SH-SY5Y (cell line): ENCODE data around the gene RIPOR3.

Source experiments
- GATA2 ChIP-seq: IDR thresholded peaks from 2 replicates; pipeline ENCODE4 v1.6.1; 2011; ENCODE audit warnings: mild to moderate bottlenecking, low read depth, low read length
- GATA3 ChIP-seq: IDR thresholded peaks from 2 replicates; pipeline ENCODE4 v1.6.1; 2011; ENCODE audit warnings: low read depth, mild to moderate bottlenecking, low read length, moderate library complexity

Gene RIPOR3

DNA sequence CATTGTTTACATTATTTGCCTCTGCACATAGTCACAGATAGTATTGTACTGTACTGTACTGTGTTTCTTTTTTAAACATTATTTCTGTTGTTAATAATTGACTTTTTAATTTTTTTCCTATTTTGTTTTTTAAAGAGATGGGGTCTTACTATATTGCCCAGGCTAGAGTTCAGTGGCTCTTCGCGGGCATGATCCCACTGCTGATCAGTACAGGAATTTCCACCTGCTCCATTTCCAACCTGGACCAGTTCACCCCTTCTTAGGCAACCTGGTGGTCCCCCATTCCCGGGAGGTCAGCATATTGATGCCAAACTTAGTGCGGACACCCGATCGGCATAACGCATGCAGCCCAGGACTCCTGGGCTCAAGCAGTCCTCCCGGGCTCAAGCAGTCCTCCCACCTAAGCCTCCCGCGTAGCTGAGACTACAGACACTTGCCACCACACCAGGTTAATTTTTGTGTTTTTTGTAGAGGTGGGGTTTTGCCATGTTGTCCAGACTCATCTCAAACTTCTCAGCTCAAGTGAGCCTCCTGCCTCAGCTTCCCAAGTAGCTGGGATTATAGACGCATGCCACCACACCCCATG is 133.7 kb downstream of the RIPOR3 start:
- no peak for TF ChIP-seq GATA2
- TF ChIP-seq GATA3: no peak

DNA sequence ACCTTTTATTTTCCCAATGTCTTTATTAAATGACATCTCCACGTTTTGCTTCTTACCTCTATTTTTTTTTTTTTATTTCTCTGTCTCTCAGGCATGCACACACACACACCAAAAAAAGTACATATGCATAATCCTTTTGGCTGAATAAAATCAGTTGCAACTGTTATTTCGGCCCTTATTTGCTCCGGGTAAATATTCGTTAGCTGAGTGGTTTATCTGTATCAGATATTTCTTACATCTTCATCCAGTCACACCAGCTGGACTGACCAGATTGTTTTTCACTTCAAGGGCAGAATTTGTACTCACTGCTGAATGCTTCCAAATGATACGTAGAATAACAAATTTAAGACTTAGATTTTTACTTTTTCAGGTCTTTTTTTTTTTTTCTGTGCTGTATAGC is 135.7 kb downstream of the RIPOR3 start:
- TF ChIP-seq GATA3 (no peak), GATA2 (no peak)

DNA sequence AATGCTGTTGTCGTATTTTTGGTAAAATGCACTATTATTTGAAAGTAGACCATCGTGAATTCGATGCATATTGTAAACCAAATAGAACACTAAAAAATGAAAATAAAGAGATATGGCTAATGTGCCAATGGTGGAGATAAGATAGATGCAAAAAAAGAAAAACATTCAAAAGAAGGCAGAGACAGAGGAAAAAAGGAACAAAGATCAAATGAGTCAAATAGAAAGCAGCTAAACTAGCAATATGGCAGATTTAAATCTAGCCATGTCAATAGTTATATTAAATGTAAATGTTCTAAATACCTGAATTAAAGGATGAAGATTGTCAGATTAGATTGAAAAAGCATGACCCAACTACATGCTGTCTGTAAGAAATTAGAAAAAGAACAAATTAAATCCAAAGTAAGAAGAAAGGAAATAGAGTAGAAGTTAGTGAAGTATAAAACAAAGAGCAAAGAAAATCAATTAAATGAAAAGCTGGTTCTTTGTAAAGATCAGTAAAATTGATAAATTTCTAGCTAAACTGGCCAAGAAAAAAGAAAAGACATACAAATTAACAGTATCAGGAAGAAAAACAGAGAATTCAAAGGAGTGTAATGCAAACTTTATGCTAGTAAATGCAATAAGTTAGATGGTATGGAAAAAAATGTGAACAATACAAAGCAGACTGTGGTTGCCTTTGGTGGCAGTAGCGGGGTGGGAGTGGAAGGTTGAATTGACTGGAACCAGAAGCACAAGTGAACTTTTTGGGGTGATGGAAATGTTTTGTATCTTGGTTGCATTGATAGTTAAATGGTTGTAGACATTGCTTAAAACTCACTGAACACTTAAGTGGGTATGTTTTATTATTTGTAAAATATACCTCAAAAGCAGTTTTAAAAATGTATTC is 136.4 kb downstream of the RIPOR3 start:
- no peak for TF ChIP-seq GATA3
- no peak for TF ChIP-seq GATA2

DNA sequence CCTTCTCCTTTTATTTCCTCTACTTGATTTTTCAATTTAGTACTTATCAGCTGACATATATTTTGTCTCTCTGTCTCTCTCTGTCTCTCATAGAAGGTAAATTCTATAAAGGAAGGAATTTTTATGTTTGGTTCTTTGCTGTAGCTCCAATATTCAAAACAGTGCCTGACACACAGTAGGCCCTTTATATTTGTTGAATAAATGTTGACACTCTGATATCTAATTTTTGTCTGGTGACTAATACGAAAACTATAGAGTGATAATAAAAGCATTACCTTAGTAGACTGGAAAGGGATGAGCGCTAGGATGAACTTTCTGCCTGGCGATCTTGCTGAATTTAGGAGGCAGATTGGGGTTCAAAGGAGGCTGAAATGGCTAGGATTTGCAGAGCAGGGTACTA is 138.4 kb downstream of the RIPOR3 start:
- TF ChIP-seq GATA2 (no peak), GATA3 (no peak)

DNA sequence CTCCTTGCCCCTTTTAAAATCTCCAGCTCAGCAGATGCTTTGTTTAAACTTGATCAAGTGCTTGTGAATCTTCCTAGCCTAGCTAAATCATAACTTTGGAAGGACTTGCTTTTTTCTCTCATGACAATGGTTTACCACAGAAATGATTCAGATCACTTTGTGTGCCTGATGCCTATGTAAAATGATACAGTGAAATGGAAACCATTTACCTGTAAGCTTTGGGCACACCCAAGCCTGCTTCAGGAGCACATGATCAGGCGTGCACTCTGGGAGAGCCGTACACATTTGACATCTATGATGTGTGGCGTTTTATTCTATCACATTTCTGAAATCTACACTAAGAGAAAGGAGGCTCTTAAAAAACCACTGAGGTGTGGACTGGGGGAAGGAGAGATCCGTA is 140.1 kb downstream of the RIPOR3 start:
- TF ChIP-seq GATA2: no peak
- no peak for TF ChIP-seq GATA3

DNA sequence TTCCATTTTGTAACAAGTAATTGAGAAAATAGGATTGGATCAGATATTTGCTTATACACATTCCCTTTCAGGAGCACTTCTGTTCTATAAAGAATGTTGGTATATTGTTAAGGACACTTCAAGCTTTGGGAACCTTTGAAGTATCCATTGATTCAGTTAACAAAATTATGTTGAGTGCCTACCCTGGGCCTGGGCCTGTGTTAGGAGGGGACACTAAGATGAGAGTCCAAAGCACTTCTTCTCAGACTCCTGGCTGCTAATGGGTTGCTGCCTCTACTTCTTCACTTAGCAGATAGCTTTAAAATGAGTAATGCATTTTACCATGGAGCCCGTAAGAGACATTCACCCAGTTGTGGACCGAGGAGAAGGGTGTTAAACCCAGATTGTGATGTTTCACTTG is 140.8 kb downstream of the RIPOR3 start:
- TF ChIP-seq GATA2 (no peak), GATA3 (no peak)

DNA sequence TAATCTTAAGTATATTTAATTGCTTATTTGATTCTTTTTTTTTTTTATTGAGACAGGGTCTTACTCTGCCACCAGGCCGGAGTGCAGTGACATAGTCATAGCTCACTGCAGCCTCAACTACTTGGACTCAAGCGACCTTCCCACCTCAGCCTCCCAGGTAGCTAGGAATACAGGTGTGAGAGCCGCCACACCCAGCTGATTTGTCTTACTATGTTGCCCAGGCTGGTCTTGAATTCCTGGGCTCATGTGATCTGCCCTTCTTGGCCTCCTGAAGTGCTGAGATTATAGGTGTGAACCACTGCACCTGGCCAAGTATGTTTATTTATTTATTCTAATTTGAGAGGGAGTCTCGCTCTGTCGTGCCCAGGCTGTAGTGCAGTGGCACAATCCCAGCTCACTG is 142.9 kb downstream of the RIPOR3 start:
- TF ChIP-seq GATA3 (no peak), GATA2 (no peak)

DNA sequence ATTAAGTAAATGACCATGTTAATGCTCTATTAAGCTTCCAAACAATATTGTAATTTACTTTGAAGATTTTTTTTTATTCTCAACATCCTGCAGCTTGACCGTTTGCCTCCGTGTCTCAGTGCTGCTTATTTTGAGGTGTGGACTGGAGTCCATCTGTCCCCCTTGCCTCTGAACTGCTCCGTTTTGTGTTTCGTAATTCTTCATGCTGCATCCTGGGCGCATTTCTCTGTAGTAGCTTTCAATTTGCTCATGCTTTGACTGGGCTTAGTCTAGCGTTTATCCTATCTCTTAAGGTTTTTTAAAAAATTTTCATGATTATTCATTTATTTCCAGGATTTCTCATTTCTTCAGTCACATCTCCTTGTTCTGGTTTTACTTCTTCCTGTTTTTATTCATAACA is 143.4 kb downstream of the RIPOR3 start:
- TF ChIP-seq GATA3: no peak
- no peak for TF ChIP-seq GATA2

DNA sequence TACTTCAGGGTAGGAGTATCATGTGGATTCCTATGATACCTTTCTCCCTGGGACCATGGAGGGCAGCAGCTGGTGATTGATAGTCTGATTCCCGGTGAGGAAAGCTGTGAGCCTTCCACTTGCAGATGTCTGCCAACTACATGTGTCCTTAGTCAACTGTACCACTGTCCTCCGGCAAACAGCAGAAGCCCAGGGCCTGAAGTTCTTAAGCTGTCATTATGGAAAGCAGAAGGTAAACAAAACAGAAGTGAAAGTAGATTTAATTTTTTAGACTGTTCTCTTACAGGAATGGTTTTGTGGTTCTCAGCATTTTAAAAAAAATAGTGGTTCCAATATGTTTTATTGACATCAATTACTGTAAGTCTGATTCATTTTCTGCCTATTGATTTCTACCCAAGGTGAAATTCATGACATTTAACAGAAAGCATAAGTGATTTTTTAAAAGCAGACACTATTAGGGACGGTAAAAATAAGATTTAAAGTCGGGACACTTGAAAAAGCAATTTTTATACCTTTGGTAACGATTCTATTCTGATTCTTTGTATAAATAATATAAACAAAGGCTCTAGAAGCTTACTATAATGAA is 144.5 kb downstream of the RIPOR3 start:
- TF ChIP-seq GATA2 (no peak), GATA3 (no peak)

DNA sequence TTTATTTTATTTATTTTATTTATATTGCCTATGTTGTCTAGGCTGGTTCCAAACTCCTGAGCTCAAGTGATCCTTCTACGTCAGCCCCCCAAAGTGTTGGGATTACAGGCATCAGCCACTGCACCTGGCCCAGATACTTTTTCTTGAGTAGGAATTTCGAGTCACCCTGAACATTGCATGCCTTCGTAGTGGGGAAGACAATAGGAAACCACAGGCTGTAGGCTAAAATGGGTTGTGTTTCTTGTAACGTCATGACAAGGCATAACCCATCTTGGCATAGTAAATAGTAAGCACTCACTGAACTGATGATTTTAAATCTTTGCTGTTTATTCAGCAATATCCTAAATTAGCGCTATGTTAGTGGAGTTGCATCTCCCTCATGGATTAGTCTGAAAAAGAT is 146.2 kb downstream of the RIPOR3 start:
- TF ChIP-seq GATA3 (no peak), GATA2 (no peak)

DNA sequence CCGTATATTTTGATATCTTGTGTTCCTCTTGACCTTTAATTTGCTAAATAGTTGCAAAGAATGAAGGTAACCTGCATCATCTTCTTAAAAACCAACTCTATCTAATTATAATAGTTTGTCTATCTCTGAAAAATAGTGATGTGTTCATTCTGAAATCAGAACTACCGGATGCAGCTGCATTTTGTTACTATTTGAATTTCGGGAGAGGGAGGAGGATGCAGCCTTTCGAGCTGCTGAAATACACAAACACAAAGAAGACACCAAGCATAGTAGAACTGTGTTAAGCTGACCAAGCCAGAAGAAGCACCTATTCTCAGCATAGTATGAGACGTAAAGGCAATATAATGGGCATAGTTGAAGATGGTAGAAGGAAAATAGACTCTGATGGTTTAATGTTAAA is 148.0 kb downstream of the RIPOR3 start:
- TF ChIP-seq GATA3 (no peak), GATA2 (no peak)

DNA sequence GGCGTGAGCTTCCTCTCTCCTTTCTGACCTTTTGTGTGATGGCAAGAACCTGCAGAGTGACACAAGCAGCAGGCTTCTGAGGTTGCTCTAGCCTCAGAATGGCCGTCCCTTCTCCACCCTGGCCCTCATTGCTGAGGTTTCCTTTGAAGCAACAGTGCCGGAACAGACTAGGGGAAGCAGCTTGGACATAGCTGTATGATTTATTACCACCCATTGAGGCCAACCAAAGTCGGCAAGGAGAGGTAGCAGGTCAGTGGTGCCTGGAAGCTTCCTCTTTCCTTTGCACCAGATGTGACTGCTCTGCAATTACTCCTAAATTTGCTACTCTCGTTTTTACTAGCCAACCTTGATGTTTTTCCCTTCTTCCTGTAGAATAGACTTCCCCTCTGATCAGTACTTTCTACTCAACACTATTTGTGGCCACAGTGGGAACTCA is 149.7 kb downstream of the RIPOR3 start:
- TF ChIP-seq GATA2: no peak
- TF ChIP-seq GATA3: no peak

DNA sequence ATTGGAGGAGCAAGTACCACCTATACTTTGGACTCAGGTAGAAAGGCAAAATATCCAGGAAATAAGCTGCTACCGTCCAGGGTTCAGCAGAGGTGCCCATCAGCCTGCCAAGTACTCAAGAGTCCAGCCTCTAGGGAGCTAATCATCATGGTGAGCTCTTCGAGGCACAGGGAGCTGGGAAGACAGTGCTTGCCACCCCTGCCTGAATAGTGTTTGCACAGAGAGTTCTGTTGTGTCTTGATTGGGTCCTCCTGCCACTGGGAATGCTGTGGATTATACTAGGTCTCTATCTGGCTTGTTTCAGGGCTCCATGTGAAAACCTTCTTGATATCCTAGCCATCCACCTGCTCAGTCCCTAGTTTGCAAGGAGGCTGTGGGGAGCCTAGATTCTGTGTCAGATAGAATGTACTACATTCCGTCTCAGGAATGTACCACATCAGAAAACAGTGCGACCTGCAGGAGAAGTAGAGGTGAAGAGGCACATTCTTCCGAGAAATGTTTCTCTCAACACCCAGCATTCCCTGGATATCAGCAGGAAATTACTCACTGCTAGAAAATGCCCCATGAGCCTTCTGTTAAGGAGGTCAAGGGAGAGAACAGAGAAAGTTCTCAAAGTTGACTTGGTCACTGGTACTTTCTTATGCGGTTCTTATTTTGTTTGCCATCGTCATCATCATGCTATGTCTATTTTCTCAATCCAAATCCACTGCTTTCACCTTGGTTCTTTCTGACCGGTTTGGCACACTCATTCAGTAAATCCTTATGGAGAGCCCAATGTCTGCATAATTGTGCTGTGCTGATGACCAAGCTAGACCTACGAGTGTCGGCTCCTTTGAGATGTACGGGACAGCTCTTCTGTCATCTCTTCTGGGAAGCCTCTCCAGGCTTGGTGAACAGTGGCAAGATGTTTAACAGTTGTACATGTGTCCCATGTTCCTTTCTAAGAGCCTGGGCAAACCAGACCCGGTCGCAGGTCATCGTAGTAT is 150.4 kb downstream of the RIPOR3 start:
- TF ChIP-seq GATA2: no peak
- no peak for TF ChIP-seq GATA3

DNA sequence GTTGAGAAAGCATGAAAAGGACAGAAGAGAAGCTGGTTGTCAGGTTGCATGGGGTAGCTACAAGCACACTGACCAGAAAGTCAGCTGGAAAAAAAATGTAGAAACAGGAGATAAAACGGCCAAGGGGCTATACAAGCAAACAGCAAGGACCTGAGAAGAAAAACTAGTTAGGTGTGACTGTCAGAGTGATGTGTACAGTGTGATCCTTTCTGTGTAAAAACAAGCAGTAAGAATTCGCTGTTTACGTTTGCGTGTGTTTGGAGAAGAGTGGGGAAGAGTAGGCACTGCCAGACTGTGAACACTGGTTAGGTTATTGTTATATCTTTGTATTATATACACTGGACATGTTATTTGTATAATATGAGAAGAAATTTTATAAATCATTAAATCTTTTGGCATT is 153.1 kb downstream of the RIPOR3 start:
- TF ChIP-seq GATA2: no peak
- no peak for TF ChIP-seq GATA3

DNA sequence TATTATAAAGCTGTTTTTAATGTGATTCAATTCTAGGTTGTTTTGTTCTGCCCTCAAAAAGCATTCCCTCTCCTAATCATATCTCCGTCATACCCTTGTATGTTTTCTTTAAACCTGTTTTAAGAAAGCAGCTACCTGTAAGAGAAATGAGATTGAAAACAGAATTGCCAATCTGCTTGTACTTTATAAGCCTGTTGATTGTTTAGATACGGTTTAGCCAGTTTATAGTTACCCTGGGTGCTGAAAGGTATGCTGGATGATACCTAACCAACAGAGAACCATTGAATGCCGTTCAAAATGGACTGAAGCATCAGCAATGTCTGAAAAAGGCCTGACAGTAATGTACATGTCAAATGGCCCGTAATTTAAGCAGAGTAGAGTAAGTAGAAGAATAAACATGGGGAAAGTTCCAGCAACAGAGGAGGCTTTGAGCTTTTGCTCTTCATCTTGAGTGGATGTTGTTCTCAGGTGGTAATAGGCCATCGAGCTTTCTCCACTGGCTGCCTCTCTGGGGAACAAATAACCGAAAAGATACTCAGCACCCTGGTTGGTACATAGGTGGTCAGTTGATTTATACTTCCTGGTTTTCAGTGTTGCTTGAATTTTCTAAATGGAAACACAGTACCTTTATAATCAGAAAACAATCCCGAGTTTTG is 153.7 kb downstream of the RIPOR3 start:
- TF ChIP-seq GATA3 (no peak), GATA2 (no peak)

DNA sequence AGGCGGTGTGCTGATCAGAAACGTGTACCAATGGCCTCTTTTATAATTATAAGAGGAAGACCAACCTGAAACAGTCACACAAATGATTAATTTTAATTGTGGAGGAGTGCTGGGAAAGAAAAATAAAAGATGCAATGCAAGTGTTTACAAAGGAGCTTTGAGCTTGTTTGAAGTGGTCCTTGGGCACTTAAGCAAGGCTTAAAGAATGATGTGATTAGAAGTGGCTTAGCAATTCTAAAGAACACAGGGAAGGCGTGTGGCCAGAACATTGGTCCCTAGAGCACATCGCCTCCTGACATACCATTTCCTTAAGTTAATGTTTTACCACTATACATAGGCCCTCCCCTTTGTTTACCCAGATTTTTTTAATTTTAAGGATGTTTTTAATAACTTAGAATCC is 155.0 kb downstream of the RIPOR3 start:
- TF ChIP-seq GATA3: no peak
- no peak for TF ChIP-seq GATA2
